K562 (cell line): ENCODE measurements around the gene CTIF. TPM values are rescaled to one million over a fixed set of nuclear protein-coding genes. Genes with fewer than 3 reads are reported as not detected.

Experiments used
- ATAC-seq: fragments of 200-7000 bp; cut with Tn5 transposase; 3 replicates; pipeline ENCODE4 v1.9.1; 2020; ENCODE audit warnings: moderate library complexity
- BruUV-seq: library from RNA; stranded (reverse); fragments of 400-500 nt; replicated peaks from 2 replicates; lab custom pipeline; 2021; lab: Mats Ljungman, UMichigan
- CTCF ChIA-PET: fragments of 300-600 bp; formaldehyde crosslinking; extraction: SDS; loops from one replicate; lab custom pipeline; 2021; ENCODE audit warnings: low intra/inter-chr PET ratio; lab: Yijun Ruan, JAX
- POLR2A ChIA-PET: fragments of 300-600, 350-650 bp; sonication (Branson Sonifier 250); formaldehyde crosslinking; extraction: SDS; loops from one replicate; lab custom pipeline; 2021; ENCODE audit warnings: antibody characterized with exemption, inconsistent platforms; lab: Yijun Ruan, JAX
- DNase-seq, 4 experiments: peaks; one replicate each; pipeline versions ENCODE4 v3.0.0 to v3.0.0-alpha.2; 2011 to 2018; ENCODE audit warnings: low spot score in 3 of 4, mixed read lengths in 3 of 4; ENCODE audit errors: extremely low read depth in 1 of 4
- FAIRE-seq: peaks from 2 replicates; lab custom pipeline; 2011; peaks lifted over from hg19 to GRCh38; lab: Jason Lieb, UNC
- H2AFZ ChIP-seq: 2 replicates; pipeline ENCODE4 v1.6.0; 2011; ENCODE audit warnings: low read depth, low read length, control low read depth, inconsistent platforms
- H3K27ac ChIP-seq: fragments of 200-600 bp; 3 replicates; pipeline ENCODE4 v1.8.0; 2011; ENCODE audit warnings: low read depth, mild to moderate bottlenecking, control low read depth, inconsistent platforms, low read length, moderate library complexity, mixed read lengths; ENCODE audit errors: extremely low read depth
- H3K27me3 ChIP-seq, 2 experiments: fragments of 300-600 bp in 1 of 2; 2 replicates in 1 of 2; 3 replicates in 1 of 2; pipeline versions ENCODE4 v1.6.0 to v1.8.0; 2011; ENCODE audit warnings: inconsistent platforms in 2 of 2, low read length in 2 of 2, mild to moderate bottlenecking in 1 of 2, mixed read lengths in 1 of 2, moderate library complexity in 1 of 2; ENCODE audit not compliant: control insufficient read depth in 2 of 2, insufficient read depth in 2 of 2
- H3K36me3 ChIP-seq: fragments of 300-600 bp; 3 replicates; pipeline ENCODE4 v1.8.0; 2011; ENCODE audit warnings: mild to moderate bottlenecking, low read length, inconsistent platforms; ENCODE audit not compliant: control insufficient read depth, insufficient read depth
- H3K4me1 ChIP-seq, 2 experiments: fragments of 200-600 bp in 1 of 2; replicated peaks in 1 of 2; 2 replicates in 1 of 2; 3 replicates in 1 of 2; pipeline versions ENCODE4 v1.5.1 to v1.8.0; 2011; ENCODE audit warnings: inconsistent platforms in 2 of 2, low read length in 2 of 2, mild to moderate bottlenecking in 1 of 2, mixed read lengths in 1 of 2, moderate library complexity in 1 of 2; ENCODE audit not compliant: control insufficient read depth in 2 of 2, insufficient read depth in 2 of 2
- H3K4me2 ChIP-seq: 2 replicates; pipeline ENCODE4 v1.6.1; 2011; ENCODE audit warnings: low read length, control low read depth, inconsistent platforms, mixed read lengths; ENCODE audit not compliant: insufficient read depth
- H3K4me3 ChIP-seq: fragments of 200-600 bp; sonication (generic), shearing (Covaris generic); 2 replicates; pipeline ENCODE4 v1.5.1; 2016; ENCODE audit warnings: control low read depth, inconsistent platforms
- H3K79me2 ChIP-seq: fragments of 200-600 bp; 3 replicates; pipeline ENCODE4 v1.8.0; 2011; ENCODE audit warnings: low read length, inconsistent platforms; ENCODE audit not compliant: control insufficient read depth, insufficient read depth
- H3K9ac ChIP-seq, 2 experiments: 2 replicates each; pipeline versions ENCODE4 v1.6.0 to v1.6.1; 2011; ENCODE audit warnings: low read depth in 2 of 2, low read length in 2 of 2, control low read depth in 1 of 2, inconsistent platforms in 1 of 2, mild to moderate bottlenecking in 1 of 2, mixed read lengths in 1 of 2; ENCODE audit not compliant: insufficient read depth in 1 of 2
- H3K9me1 ChIP-seq: one replicate; pipeline ENCODE4 v1.6.0; 2011; ENCODE audit warnings: inconsistent platforms, mild to moderate bottlenecking, low read length, moderate library complexity; ENCODE audit not compliant: control insufficient read depth, insufficient read depth
- H3K9me3 ChIP-seq: replicated peaks from 2 replicates; pipeline ENCODE4 v1.5.1; 2011; ENCODE audit warnings: low read depth, low read length, inconsistent platforms; ENCODE audit not compliant: control insufficient read depth, insufficient read depth
- H4K20me1 ChIP-seq: replicated peaks from 2 replicates; pipeline ENCODE4 v1.6.1; 2011; ENCODE audit warnings: low read length, inconsistent platforms, mixed read lengths; ENCODE audit not compliant: control insufficient read depth, insufficient read depth
- ADNP ChIP-seq: fragments of 200-800 bp; sonication (Bioruptor generic); IDR thresholded peaks from 2 replicates; pipeline ENCODE4 v1.6.1; 2016; ENCODE audit warnings: missing genetic modification characterization, missing compliant biosample characterization
- BCOR ChIP-seq: fragments of 450-650 bp; IDR thresholded peaks from 2 replicates; pipeline ENCODE4 v1.6.1; 2016
- HDAC8 ChIP-seq: fragments of 450-650 bp; IDR thresholded peaks from 2 replicates; pipeline ENCODE4 v1.6.1; 2016; ENCODE audit warnings: mild to moderate bottlenecking, missing genetic modification characterization, moderate library complexity, missing compliant biosample characterization
- KDM1A ChIP-seq, 2 experiments: fragments of 450-650 bp; IDR thresholded peaks; 2 replicates each; pipeline ENCODE4 v1.6.1; 2016; ENCODE audit warnings: mild to moderate bottlenecking in 2 of 2
- MYBL2 ChIP-seq, 2 experiments: fragments of 450-650 bp in 1 of 2; sonication (generic) in 1 of 2; formaldehyde crosslinking in 1 of 2; IDR thresholded peaks; 2 replicates each; pipeline versions ENCODE4 v1.6.1 to v1.8.1; 2017 to 2022; ENCODE audit warnings: borderline replicate concordance in 1 of 2, inconsistent platforms in 1 of 2, low read depth in 1 of 2, mild to moderate bottlenecking in 1 of 2, missing genetic modification reagents in 1 of 2, moderate library complexity in 1 of 2
- POLR2A ChIP-seq: fragments of 450-650 bp; conservative IDR thresholded peaks from 2 replicates; pipeline ENCODE4 v1.6.1; 2016
- POU5F1 ChIP-seq: fragments of 150-350 bp; IDR thresholded peaks from 2 replicates; pipeline ENCODE4 v1.6.1; 2014; ENCODE audit warnings: borderline replicate concordance, low read length, low read depth, mild to moderate bottlenecking; ENCODE audit not compliant: partially characterized antibody
- PRMT5 ChIP-seq: sonication (generic); formaldehyde crosslinking; IDR thresholded peaks from 2 replicates; pipeline ENCODE4 v1.5.0; 2020; ENCODE audit warnings: missing genetic modification reagents
- RBM25 ChIP-seq: fragments of 200-400 bp; formaldehyde crosslinking; IDR thresholded peaks from 2 replicates; pipeline ENCODE4 v1.6.1; 2018; ENCODE audit warnings: low read length, low read depth, moderate library complexity; ENCODE audit not compliant: severe bottlenecking
- STAT5A ChIP-seq: IDR thresholded peaks from 2 replicates; pipeline ENCODE4 v1.6.1; 2012; ENCODE audit warnings: low read length, inconsistent platforms, borderline replicate concordance
- TARDBP ChIP-seq: fragments of 450-650 bp; IDR thresholded peaks from 2 replicates; pipeline ENCODE4 v1.6.1; 2016
- TCF7 ChIP-seq: sonication (generic); IDR thresholded peaks from 2 replicates; pipeline ENCODE4 v1.6.1; 2016; ENCODE audit warnings: antibody characterized with exemption, borderline replicate concordance
- TEAD2 ChIP-seq: fragments of 450-650 bp; IDR thresholded peaks from 2 replicates; pipeline ENCODE4 v1.6.1; 2016; ENCODE audit warnings: missing genetic modification characterization, control low read depth, missing compliant biosample characterization
- ZEB2 ChIP-seq: fragments of 450-650 bp; IDR thresholded peaks from 2 replicates; pipeline ENCODE4 v1.6.1; 2016
- ZFP36 ChIP-seq: fragments of 150-350 bp; IDR thresholded peaks from 2 replicates; pipeline ENCODE4 v1.6.1; 2018; ENCODE audit warnings: low read length, low read depth; ENCODE audit not compliant: partially characterized antibody
- ZFPM2 ChIP-seq: fragments of 250-450 bp; sonication (Bioruptor Pico); IDR thresholded peaks from 2 replicates; pipeline ENCODE4 v1.5.1; 2022; ENCODE audit warnings: mild to moderate bottlenecking
- ZNF253 ChIP-seq: fragments of 250-450 bp; sonication (Bioruptor Pico); conservative IDR thresholded peaks from 2 replicates; pipeline ENCODE4 v1.6.1; 2021; ENCODE audit warnings: mild to moderate bottlenecking
- WGBS: fragments of 100-300 bp; shearing (Covaris generic); methylation state at CpG from one replicate; pipeline ENCODE4 v1.1.6; 2016; ENCODE audit warnings: low coverage, mixed read lengths; ENCODE audit not compliant: insufficient coverage; ENCODE audit errors: missing lambda C conversion rate; 5-methylcytosine and 5-hydroxymethylcytosine counted together
- in situ Hi-C: fragments of 300-500 bp; cut with MboI; formaldehyde crosslinking; loops from 4 replicates; pipeline ENCODE4 v1.15.0; 2018; ENCODE audit warnings: inconsistent platforms, mixed read lengths
- intact Hi-C: fragments of 100-400 bp; cut with micrococcal nuclease; formaldehyde crosslinking; loops from 2 replicates; pipeline ENCODE4 v1.14.2; 2022
- polyA plus RNA-seq, 8 experiments: library from polyadenylated mRNA; depleted of rRNA in 4 of 8; stranded (reverse) in 5 of 8; unstranded in 3 of 8; fragments of >200 nt; fragmentation: Nextera tagmentation in 2 of 8; fragmentation: Illumina TruSeq in 1 of 8; extraction: Ambion mirVana in 2 of 8; extraction: Trizol in 1 of 8; gene quantifications; 2 replicates each; pipeline versions ENCODE4 v1.2.1 to v1.2.3, GENCODE V29; 2011 to 2014; ENCODE audit warnings: inconsistent platforms in 1 of 8, missing spikeins in 1 of 8
- total RNA-seq, 7 experiments: library from RNA; depleted of rRNA in 6 of 7; stranded (reverse); fragments of >200 nt in 6 of 7; fragmentation: Illumina TruSeq in 2 of 7; extraction: Trizol in 2 of 7; gene quantifications; 2 replicates each; pipeline versions ENCODE4 v1.2.1 to v1.2.3, GENCODE V29; 2011 to 2021; ENCODE audit warnings: low replicate concordance in 1 of 7

The CTIF gene
- total and polyA plus RNA-seq, 9 of the 15 experiments (the other 6 are each of a cell fraction or from before 2014, with no cell fraction given) = 0.17 to 11.5 (median 2.2) TPM

GRCh38 chr18:48608581-48608980 lies 69.8 kb downstream of the CTIF start:
- Histone ChIP-seq H4K20me1 (peaks cover 31% of the 10 kb centered on the region), H3K27me3 (no peaks in the 10 kb centered on the region), H3K4me3 (no peak overlapping the region), H3K9me3 (no peaks in the 10 kb centered on the region), H2AFZ (no peak overlapping the region), H3K27ac (no peak overlapping the region), H3K79me2 (no peaks in the 10 kb centered on the region), H3K9me1 (no peaks in the 10 kb centered on the region), H3K4me1 (peaks cover 5 to 11% of the 10 kb centered on the region in 2 experiments; a peak in 3 of 5 replicates), H3K36me3 (no peaks in the 10 kb centered on the region), H3K4me2 (no peak overlapping the region), H3K9ac (no peak overlapping the region)
- in situ Hi-C loops (no loop called here), intact Hi-C loops (loop anchor here (5.0 to 10.0 kb wide), 2 partner anchors 54 to 64 kb away; no protein-coding TSS in a partner anchor)
- WGBS = 44% methylated on average over 2 of the region's 5 CpGs
- BruUV-seq = no TSS peak
- POLR2A ChIA-PET = no interaction called here
- CTCF ChIA-PET = no interaction called here
- TF ChIP-seq ZEB2 (no peak), MYBL2 (IDR thresholded peaks at IDR 0.05; ENCODE audit: low read depth) (no peak), MYBL2 (CRISPR knock-in tag; IDR thresholded peaks at IDR 0.05; ENCODE audit: borderline replicate concordance) (no peak), POU5F1 (no peak)
- no peak for FAIRE-seq
- DNase-seq = no peak
- ATAC-seq = no peak

GRCh38 chr18:48609114-48609513 lies 70.3 kb downstream of the CTIF start:
- H3K4me3 ChIP-seq = no peak overlapping the region
- no peaks in the 10 kb centered on the region for H3K27me3 ChIP-seq
- no peak for DNase-seq
- no peaks in the 10 kb centered on the region for H3K9me3 ChIP-seq
- TF ChIP-seq ADNP (tag) (no peak), PRMT5 (CRISPR knock-in tag) (no peak), POLR2A (no peak), TCF7 (no peak), TEAD2 (tag) (no peak), ZFP36 (peak; percentile 95), RBM25 (peak; percentile 54), TARDBP (no peak), HDAC8 (tag) (no peak), BCOR (peak; percentile 77), ZNF253 (CRISPR knock-in tag) (no peak), STAT5A (no peak), ZFPM2 (CRISPR knock-in tag) (no peak), KDM1A (IDR thresholded peaks at IDR 0.05) (0 out of 4 replicates have a peak, but pooled peaks of 1 of the 2 experiments have one; percentile 10)
- TF ChIP-seq, all 486 proteins: peak for 4
- no TSS peak for BruUV-seq
- Histone ChIP-seq H3K27ac (no peak overlapping the region), H3K36me3 (no peaks in the 10 kb centered on the region), H3K9me1 (no peaks in the 10 kb centered on the region), H4K20me1 (peaks cover 37% of the 10 kb centered on the region), H3K4me1 (peaks cover 5 to 11% of the 10 kb centered on the region in 2 experiments; a peak in 3 of 5 replicates), H3K4me2 (no peak overlapping the region), H3K79me2 (no peaks in the 10 kb centered on the region), H2AFZ (no peak overlapping the region), H3K9ac (no peak overlapping the region)
- FAIRE-seq = no peak
- POLR2A ChIA-PET = no interaction called here
- ATAC-seq = no peak
- intact Hi-C loops = loop anchor here (5.0 to 10.0 kb wide), 2 partner anchors 53 to 64 kb away; no protein-coding TSS in a partner anchor
- CTCF ChIA-PET = no interaction called here
- WGBS = 29% methylated on average over 3 of the region's 3 CpGs
- in situ Hi-C loops = no loop called here
